Measurements from ENCODE around the gene CREB3L1. TPM values are rescaled to one million over a fixed set of nuclear protein-coding genes. Genes with fewer than 3 reads are reported as not detected.

Gene CREB3L1
- total RNA-seq, 1 donor from 2014 or later, result 9.8 TPM

- no peaks in the 10 kb centered on the region for H3K9me3 Mint-ChIP-seq
- H3K36me3 Mint-ChIP-seq, result no peaks in the 10 kb centered on the region
- H3K4me1 Mint-ChIP-seq (ENCODE audit: unreplicated experiment), result peaks cover 34% of the 10 kb centered on the region
- peak overlapping the region; percentile 15 for H3K27ac Mint-ChIP-seq
- TF ChIP-seq CTCF (conservative IDR thresholded peaks at IDR 0.05), result no peak
- no peak overlapping the region for H3K4me3 Mint-ChIP-seq
- no peak for DNase-seq (ENCODE audit: extremely low spot score, unreplicated experiment)
- no peaks in the 10 kb centered on the region for H3K27me3 Mint-ChIP-seq
Observed at GRCh38 chr11:46364791-46365190, 87.3 kb downstream of the CREB3L1 start.

- H3K4me3 Mint-ChIP-seq, result no peak overlapping the region
- H3K36me3 Mint-ChIP-seq, result no peaks in the 10 kb centered on the region
- no peak overlapping the region for H3K27ac Mint-ChIP-seq
- H3K27me3 Mint-ChIP-seq, result no peaks in the 10 kb centered on the region
- DNase-seq (ENCODE audit: extremely low spot score, unreplicated experiment), result no peak
- peaks cover 32% of the 10 kb centered on the region for H3K4me1 Mint-ChIP-seq (ENCODE audit: unreplicated experiment)
- no peak for TF ChIP-seq CTCF (conservative IDR thresholded peaks at IDR 0.05)
- H3K9me3 Mint-ChIP-seq, result no peaks in the 10 kb centered on the region
Observed at GRCh38 chr11:46366260-46366659, 88.8 kb downstream of the CREB3L1 start.

- no peaks in the 10 kb centered on the region for H3K9me3 Mint-ChIP-seq
- H3K27me3 Mint-ChIP-seq, result no peaks in the 10 kb centered on the region
- peaks cover 30% of the 10 kb centered on the region for H3K4me1 Mint-ChIP-seq (ENCODE audit: unreplicated experiment)
- no peak for TF ChIP-seq CTCF (conservative IDR thresholded peaks at IDR 0.05)
- no peak overlapping the region for H3K27ac Mint-ChIP-seq
- DNase-seq (ENCODE audit: extremely low spot score, unreplicated experiment), result no peak
- no peak overlapping the region for H3K4me3 Mint-ChIP-seq
- no peaks in the 10 kb centered on the region for H3K36me3 Mint-ChIP-seq
Observed at GRCh38 chr11:46366661-46367161, 89.2 kb downstream of the CREB3L1 start.

GRCh38 chr11:46367244-46367915, 89.9 kb downstream of the CREB3L1 start:
- no peak for DNase-seq (ENCODE audit: extremely low spot score, unreplicated experiment)
- no peak overlapping the region for H3K27ac Mint-ChIP-seq
- H3K36me3 Mint-ChIP-seq, result no peaks in the 10 kb centered on the region
- peak; percentile 92 for TF ChIP-seq CTCF (conservative IDR thresholded peaks at IDR 0.05)
- H3K9me3 Mint-ChIP-seq, result no peaks in the 10 kb centered on the region
- no peak overlapping the region for H3K4me3 Mint-ChIP-seq
- H3K27me3 Mint-ChIP-seq, result no peaks in the 10 kb centered on the region
- H3K4me1 Mint-ChIP-seq (ENCODE audit: unreplicated experiment), result peaks cover 30% of the 10 kb centered on the region

- TF ChIP-seq CTCF (conservative IDR thresholded peaks at IDR 0.05), result peak; percentile 34
- no peak for DNase-seq (ENCODE audit: extremely low spot score, unreplicated experiment)
- H3K27me3 Mint-ChIP-seq, result no peaks in the 10 kb centered on the region
- H3K36me3 Mint-ChIP-seq, result no peaks in the 10 kb centered on the region
- no peak overlapping the region for H3K27ac Mint-ChIP-seq
- no peak overlapping the region for H3K4me3 Mint-ChIP-seq
- H3K4me1 Mint-ChIP-seq (ENCODE audit: unreplicated experiment), result peaks cover 27% of the 10 kb centered on the region
- H3K9me3 Mint-ChIP-seq, result no peaks in the 10 kb centered on the region
Observed at GRCh38 chr11:46367916-46368267, 90.4 kb downstream of the CREB3L1 start.

Measured in type B pancreatic cell (in vitro differentiated cells).